ENCODE data around the gene CBY1.

The CBY1 gene

GRCh38 chr22:38710866-38711265 is 54.4 kb downstream of the CBY1 start:
- DNase-seq (ENCODE audit: low spot score), result no peak
- ChIA-PET CTCF (interaction anchor here (0.6 kb wide), 1 partner anchor 51 kb away, joined by 3 read pairs; no protein-coding TSS in a partner anchor), POLR2A (ENCODE audit: low non-redundant PET) (no interaction called here)
- H3K27ac ChIP-seq, result no peak overlapping the region
- no peak for TF ChIP-seq CTCF (conservative IDR thresholded peaks at IDR 0.05; ENCODE audit: low read depth)

DNA sequence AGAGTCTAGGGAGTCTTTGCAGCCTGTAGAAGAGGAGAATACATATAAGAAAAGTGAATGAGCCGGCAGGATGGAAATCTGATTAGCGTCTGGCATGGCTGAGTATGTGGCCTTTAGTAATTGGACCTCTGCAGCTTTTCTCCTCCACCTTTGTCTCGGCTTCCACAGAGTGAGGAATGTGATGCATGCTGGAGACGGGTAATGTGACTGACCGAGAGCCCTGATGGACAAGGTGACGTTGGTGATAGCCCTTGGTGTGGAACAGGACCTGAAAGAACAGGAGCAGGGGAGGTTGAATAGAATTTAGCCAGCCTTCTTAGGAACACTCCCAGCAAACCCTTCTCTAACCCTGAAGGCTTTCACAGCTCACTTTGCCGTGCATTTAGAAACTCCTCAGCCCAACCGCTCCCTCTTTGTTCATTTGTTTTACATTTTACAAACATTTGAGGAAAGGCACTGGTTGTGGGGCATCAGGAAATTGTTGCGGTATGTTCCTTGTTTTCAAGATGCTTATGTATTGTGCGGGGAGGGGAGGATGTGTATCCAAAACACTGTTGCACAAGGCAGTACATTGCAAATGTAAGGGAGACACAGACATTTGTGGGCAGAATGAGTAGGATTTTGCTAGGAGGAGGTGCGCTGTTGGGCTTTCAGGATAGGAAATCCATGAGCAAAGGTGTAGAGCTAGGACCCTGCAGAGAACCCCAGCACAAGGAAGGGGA is 56.2 kb downstream of the CBY1 start:
- no peak for TF ChIP-seq CTCF (conservative IDR thresholded peaks at IDR 0.05; ENCODE audit: low read depth)
- ChIA-PET POLR2A (ENCODE audit: low non-redundant PET) (no interaction called here), CTCF (interaction anchor here (0.6 to 0.7 kb wide), 2 partner anchors 294 to 547 kb away, joined by 3 to 4 read pairs; no protein-coding TSS in a partner anchor)
- H3K27ac ChIP-seq, result no peak overlapping the region
- no peak for DNase-seq (ENCODE audit: low spot score)

DNA sequence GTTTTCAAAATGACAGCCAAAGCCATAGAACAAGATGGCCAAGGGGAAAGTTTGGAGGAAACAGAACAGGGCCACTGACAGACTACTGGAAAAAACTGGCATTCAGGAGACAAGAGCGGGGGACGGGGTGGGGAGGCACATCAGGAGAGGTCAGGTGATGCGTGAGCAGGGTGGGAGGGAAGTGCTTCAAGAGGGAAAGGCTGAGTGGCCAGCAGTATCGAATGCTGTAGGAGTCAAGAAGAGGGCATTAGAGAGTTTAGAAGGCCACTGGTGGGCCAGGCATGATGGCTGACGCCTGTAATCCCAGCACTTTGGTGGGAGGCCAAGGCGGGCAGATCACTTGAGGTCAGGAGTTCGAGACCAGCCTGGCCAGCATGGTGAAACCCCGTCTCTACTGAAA is 57.5 kb downstream of the CBY1 start:
- POLR2A ChIA-PET (ENCODE audit: low non-redundant PET), result no interaction called here
- no peak for TF ChIP-seq CTCF (conservative IDR thresholded peaks at IDR 0.05; ENCODE audit: low read depth)
- no peak for DNase-seq (ENCODE audit: low spot score)
- CTCF ChIA-PET, result no interaction called here
- no peak overlapping the region; the same call in 1 of the 2 replicates for H3K27ac ChIP-seq

DNA sequence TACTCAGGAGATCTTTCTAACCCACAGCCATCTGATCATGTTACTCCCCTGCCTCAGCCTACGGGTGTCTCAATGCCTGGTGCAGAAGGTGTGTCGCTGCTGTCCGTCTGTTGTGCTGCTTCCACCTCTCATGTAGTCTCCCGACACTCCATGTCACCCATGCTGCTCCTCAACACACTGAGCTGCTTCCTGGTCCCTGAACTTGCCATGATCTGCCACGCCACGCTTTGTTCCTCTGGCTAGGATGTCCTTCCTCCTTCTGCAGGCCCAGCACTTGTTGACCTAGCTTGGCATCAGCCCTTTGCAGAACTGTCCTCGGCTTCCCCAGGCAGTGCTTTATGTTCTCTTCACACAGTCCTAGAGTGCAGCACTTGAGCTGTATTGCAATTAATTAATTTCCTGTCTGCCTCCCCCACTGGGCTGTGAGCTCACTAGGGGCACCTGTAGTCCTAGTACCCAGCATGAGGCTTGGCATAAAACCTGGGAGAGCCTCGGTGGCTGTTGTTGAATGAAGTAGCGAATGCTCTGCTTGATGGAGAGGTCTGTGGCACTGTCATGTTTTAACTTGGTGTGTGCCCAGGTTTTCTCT is 58.8 kb downstream of the CBY1 start:
- CTCF ChIA-PET, result interaction anchor here (0.7 kb wide), 1 partner anchor 11 kb away, joined by 4 read pairs; no protein-coding TSS in a partner anchor
- DNase-seq (ENCODE audit: low spot score), result no peak
- POLR2A ChIA-PET (ENCODE audit: low non-redundant PET), result no interaction called here
- H3K27ac ChIP-seq, result peak overlapping the region; percentile 76
- TF ChIP-seq CTCF (conservative IDR thresholded peaks at IDR 0.05; ENCODE audit: low read depth), result no peak

DNA sequence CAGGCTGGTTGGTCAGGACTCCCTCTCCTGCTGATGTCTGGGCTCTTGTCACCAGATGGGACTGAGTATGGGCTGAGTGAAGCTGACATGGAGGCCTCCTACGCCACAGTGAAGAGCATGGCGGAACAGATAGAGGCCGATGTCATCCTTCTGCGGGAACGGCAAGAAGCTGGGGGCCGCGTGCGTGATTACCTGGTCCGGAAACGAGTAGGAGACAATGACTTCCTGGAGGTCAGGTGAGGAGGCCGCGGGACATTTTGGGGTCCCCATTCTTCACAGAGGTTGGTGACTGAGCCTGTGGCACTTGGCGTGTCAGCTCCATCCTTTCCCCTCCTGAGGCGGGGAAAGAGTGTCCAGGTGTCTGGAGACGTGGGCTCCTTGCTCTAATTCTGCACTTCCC is 59.4 kb downstream of the CBY1 start:
- peak overlapping the region; percentile 76 for H3K27ac ChIP-seq
- TF ChIP-seq CTCF (conservative IDR thresholded peaks at IDR 0.05; ENCODE audit: low read depth), result no peak
- no peak for DNase-seq (ENCODE audit: low spot score)
- ChIA-PET POLR2A (ENCODE audit: low non-redundant PET) (no interaction called here), CTCF (interaction anchor here (0.7 kb wide), 1 partner anchor 10 kb away, joined by 4 read pairs; no protein-coding TSS in a partner anchor)

DNA sequence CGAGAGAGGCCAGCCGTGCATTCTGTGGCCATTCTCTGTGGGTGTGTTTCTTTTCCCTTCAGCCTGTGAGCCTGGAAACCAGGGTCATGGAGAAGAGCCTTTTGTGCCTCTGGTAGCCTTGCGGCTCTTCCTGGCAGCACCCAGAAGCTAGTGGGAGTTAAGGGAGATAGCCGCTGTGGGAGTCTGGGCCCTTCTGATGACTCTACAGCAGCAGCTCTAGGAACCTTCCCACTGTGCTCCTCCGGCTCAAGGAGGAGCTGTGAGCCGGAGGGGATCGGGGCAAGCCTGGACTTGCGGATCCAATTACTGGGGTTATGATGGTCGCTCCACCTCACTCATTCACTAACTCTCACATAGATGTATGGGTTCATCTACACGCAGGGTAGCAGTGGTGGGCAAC is 59.8 kb downstream of the CBY1 start:
- no peak for TF ChIP-seq CTCF (conservative IDR thresholded peaks at IDR 0.05; ENCODE audit: low read depth)
- POLR2A ChIA-PET (ENCODE audit: low non-redundant PET), result no interaction called here
- CTCF ChIA-PET, result no interaction called here

More for the DNA sequence above, 59.8 kb downstream of the CBY1 start:
- H3K27ac ChIP-seq, result peak overlapping the region; percentile 76
- DNase-seq (ENCODE audit: low spot score), result no peak

All from RWPE1 (cell line).